ENCODE data around the gene KCNF1. TPM values are rescaled to one million over a fixed set of nuclear protein-coding genes. Genes with fewer than 3 reads are reported as not detected.
A peak's percentile ranks its signal among the peaks of the same experiment; 100 is the strongest.

KCNF1 gene
- total RNA-seq, 1 donor from 2014 or later, result 1.9 TPM

DNA sequence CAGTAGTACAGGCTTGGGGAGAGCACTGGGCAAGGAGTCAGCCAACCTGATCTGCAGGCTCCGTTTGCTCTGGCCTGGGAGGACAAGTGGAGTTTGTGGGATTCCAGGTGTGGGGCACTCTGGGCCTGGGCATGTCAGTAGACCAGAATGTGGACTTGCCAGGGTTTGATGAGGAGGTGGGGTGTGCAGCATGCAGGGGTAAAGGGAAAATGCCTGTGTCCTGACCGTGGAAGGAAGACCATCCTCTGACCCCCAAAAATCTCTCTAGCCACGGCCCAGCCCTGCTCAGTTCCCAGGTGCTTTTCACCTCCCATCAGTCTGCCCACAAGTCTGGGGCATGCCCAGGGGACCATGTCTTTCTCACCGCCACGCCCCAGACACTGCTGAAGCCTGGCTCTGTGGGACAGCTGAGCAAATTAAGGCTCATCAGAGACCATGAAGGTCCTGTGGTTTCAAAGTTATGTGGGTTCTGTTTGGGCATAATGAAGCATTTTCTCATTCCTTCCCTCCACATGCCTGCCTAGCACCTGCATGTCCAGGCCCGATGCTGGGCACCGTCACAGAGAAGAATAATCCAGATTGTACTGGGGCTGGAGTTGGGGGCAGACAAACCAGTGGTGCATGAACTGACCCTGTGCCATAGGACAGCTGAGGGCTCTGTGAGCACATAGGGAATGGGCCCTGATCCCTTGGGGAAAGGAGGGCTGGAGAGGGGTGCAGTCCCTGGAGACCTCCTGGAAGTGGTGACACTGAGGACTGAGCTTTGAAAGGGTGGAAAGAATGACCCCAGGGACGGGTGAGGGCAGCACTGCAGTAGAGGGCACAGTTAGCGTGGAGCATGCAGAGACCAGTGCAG, 6.5 kb upstream of the KCNF1 start:
- DNase-seq, result no peak

DNA sequence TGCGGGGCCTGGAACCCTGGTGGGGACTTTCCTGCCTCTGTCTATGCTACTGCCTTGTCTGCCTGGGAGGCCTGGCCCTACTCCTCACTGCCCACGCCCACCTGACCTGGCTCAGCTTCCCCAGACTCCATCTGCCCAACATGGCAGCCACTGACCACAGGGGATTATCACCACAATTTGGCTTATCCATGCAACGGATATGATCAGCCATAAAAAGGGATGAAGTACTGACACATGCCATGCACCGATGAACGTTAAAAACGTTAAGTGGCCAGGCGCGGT, 5.9 kb upstream of the KCNF1 start:
- DNase-seq, result no peak

DNA sequence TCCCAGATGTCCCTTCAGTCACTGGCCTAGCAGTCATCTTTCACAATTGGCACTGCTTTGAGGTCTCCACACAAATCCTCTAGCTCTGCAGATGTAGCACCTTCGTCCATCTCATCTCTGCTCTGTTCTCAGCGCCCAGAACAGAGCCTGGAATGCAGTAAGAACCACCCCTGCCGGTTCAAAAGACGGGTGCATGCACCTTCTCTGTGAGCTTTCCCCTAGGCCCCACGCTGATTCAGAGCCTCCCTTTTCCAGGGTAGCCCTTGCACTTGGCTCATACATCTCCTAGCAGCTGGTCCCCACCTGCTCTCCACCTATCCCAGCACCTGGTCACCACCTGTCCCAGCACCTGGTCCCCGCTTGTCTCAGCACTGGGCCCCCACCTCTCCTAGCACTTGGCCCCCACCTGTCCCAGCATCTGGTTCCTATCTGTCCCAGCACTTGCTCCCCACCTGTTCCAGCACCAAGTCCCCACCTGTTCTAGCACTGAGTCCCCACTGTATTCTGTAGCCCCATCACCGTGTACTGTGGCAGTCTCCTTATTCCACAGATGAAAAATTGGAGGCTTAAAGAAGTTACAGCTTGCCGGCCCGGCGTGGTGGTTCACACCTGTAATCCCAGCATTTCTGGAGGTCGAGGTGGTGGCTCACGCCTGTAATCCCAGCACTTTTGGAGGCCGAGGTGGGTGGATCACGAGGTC, 4.7 kb upstream of the KCNF1 start:
- DNase-seq, result no peak

DNA sequence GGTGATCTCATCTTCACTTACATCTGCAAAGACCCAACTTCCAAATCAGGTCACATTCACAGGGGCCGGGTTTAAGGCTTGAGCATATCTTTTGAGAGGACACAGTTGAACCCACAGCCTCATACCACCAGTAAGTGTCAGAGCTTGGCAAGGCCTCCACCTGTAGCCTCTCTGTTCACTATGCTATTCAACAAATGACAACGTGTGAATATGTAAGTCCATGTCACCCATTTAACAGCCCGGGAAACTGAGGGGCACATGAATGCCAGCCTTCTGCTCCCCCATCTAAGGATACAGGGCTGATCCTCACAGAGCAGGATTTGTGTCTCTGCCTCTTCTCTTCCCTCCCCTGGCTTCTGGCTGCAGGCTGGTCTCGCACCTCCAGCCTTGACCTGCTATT, 3.5 kb upstream of the KCNF1 start:
- DNase-seq, result no peak

DNA sequence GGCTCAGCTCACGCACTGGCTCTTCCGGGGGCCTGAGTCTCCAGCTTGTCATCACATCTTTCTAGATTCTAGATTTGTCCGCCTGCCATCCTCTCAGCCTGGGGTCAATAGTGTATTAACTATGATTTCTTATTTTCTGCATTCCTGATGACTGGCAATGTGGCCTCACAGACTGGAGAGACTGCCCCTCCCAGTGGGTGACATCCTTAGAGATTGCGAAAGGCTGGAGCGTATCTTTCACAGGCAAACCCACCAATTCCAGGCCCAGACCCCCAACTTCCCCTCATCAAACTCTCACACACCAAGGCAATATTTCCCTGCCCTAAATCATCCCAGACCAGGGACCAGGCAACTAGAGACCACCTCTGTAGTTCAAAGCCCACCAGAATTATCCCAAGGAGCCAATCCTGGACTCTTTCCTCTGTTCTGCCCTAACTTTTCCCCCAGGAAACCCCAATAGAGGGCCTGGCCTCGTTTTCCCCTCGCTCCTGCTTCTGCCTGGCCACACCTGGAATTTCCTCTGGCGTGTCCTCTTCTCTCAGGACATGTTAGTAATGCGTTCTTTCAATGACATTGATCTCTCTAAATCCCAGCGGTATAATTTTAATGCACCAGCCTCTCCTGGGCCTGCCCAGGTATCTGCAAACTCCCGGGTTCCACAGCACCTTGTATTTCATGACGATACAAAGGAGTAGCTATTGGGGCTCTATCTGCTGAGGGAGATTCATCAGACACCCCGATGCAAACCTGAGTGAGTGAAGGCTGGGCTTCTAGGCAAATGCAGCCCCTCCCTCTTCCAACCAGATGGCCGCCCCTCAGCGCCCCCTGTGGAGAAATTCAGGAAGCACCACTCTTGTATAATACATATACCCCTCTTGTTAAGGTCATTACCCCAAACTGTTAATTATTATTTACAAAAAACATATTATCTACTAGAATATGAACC, 2.4 kb upstream of the KCNF1 start:
- peak; percentile 42 for DNase-seq

DNA sequence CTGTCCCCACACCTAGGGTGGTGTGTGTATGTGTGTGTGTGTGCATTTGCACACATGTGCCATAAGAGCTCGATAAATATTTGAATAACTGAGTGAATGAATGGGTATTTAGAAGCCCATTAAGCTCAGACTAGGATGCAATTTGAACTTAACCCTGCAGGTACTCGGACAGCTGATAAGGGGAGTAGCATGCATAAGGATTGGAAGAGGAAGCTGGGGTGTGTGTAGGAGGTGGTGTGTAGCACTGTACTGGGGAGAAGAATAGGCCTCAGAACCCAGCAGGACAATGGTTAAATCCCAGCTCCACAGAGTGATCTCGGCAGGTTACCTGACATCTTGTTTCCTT, 1.8 kb upstream of the KCNF1 start:
- no peak for DNase-seq

DNA sequence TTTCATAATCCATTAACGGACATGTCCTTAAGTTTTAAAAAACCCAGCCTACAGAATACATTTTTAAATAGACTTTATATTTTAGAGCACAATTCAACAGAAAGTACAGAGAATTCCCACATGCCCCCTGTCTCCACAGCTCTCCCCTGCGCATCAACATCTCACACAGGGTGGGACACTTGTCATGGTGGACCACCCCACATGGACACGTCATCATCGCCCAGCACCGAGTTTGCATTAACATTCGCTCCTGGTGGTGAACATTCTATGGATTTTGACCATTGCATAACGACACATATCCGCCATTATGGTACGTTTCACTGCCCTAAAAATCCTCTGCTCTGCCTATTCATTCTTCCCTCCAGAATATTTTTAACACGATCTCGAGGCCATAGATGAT, 1.1 kb upstream of the KCNF1 start:
- no peak for DNase-seq

- no peak for DNase-seq
These were observed 470 bp downstream of the KCNF1 start for GRCh38 chr2:10912076-10912731.

GRCh38 chr2:10912796-10913455, 1.2 kb downstream of the KCNF1 start:
- no peak for DNase-seq

- DNase-seq, result no peak
These were observed 2.0 kb downstream of the KCNF1 start for GRCh38 chr2:10913501-10914271.

- DNase-seq, result no peak
These were observed 2.5 kb downstream of the KCNF1 start for GRCh38 chr2:10914272-10914693.

GRCh38 chr2:10915236-10915635, 3.5 kb downstream of the KCNF1 start:
- DNase-seq, result no peak

DNA sequence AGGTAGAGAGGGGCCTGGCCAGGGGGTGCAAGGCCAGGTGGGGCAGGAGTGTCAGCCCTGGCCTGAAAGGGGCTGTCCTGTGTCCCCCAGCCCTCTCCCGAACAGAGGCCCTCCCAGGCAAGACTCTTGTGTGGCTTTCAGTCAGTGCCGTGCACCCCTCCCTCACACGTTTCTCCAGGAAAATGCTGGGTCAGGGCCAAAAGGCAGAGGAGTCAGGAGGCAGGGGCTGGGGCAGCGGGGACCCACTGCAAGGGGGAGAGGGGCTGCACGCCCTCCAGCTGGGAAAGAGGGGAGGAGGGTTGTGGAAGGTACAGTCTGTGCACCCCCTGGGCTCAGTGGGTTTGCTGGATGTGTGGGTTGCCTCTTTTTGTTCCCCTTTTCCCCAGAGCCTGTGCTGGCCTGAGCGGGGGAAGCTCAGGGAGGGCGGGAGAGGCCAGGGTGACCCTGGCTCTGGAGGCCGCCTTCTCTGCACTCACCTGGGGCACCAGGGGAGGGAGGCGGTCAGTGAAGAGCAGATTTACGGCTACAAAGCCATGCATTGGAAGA, 4.1 kb downstream of the KCNF1 start:
- no peak for DNase-seq

DNA sequence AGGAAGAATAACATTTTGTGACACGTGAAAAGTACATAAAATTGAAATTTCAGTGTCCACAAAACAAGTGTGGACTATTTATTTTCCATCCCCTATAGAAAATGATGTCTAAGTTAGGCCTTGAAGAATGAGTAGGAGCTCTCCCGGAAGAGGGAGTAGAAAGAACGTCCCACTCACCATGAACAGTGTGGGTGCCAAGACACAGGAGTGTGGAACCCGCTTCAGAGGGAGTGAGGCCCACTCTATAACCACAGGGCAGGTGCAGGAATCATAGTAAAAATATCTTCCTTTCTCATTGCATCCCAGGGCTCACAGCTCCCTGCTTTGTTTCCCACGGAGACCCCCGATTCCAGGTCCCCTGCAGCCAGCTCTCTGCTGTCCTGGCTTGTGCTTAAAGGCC, 5.2 kb downstream of the KCNF1 start:
- no peak for DNase-seq

DNA sequence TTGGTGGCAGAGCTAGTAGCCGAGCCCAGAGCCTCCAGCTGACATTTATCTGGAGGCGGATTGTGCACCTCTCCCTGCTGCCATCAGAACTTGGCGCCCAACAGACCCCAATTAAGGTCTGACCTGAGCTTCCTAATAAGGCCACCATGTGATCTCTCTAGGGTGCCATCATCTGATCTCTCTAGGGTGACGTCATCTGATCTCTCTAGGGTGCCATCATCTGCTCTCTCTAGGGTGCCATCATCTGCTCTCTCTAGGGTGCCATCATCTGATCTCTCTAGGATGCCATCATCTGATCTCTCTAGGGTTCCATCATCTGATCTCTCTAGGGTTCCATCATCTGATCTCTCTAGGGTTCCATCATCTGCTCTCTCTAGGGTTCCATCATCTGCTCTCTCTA, 6.2 kb downstream of the KCNF1 start:
- no peak for DNase-seq

DNA sequence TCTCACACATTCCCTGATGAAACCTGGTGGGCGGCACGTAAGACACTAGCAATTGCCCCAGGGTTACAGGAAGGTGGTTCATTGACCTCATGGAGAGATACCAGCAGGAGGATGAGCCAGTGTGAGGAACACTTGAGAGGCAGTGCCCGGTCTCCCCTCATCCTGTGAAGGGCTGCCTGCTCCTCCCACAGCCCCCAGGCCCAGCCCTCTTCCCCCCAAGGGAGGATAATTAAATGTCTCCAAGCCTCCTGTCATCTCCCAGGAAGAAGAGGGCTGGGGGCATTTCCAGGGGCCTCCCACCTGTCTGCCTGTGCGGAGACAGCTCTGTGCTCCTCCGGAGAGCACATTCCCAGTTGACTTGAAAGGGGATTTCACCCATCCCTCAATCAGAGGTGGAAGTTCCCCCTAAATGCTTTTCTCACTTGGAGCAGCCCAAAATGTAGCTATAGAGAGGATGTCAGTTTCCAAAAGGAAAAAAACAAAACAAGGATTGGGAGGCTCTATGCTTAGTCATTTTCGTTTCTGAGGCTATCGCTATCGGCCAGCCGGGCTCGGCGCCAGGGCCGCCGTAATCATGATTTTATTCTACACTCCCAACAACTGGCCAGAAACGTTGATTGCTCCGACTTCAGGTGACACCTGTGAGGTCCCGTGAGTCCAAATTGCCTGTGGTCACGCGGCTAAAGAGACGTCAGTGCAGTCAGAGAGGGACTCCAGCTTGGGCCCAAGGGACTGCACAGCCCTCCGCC, 7.1 kb downstream of the KCNF1 start:
- peak; percentile 31 for DNase-seq

DNA sequence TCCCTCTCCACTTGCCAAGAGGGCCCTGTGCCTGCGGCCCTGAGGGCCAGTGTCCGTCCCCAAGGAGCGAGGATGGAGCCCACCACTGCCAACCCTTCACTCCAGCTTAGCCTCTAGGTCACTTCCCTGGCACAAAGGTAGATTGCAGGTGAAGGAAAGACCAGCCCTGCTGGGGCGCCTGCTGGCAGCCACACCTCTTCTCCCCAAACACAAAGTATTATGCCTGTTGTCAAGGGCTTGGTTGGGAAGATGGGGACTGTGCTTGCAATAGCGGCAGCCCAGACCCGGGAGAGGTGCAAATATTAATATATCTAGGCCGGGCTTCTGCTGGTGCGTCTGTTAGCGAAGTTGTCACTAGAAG, 7.7 kb downstream of the KCNF1 start:
- no peak for DNase-seq

DNA sequence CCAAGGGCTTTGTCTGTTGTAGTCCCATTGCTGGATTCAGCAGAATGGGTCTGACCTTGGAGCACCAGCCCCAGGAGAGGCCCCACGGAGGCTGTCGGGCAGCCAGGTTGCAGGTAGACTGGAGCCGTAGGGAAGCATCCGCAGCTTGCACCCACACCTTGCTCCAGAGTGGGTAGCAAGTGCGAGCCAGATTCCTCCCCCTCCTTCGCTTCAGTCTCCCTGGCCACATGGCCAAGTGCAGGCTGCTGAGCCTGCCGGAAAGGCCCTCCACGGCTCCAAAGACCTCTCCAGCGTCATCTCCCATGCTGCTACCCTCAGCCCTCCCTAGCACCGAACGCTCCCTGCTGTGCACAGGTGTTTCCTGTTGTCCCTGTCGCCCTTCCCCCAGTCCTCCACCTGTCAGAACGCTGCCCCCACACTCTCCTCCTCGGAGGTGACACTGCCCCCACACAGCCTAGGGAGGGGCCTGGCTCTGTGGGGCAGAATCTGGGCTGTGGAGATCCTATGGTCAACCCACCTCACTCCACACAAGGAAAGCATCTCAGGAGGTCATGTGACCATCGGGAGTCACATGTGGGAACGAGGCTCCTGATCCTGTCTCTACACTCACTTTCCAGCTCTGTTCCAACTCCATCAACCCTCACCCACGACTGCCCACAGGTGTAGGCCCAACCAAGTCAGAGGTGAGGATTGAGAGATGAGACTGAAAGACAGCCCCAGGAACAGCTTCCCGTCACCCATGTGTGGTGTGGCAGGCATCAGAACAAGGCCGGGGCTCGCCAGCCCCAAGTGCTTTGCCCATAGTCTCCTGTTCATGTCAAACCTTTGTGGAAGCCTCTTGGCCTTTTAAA, 8.3 kb downstream of the KCNF1 start:
- no peak for DNase-seq

DNA sequence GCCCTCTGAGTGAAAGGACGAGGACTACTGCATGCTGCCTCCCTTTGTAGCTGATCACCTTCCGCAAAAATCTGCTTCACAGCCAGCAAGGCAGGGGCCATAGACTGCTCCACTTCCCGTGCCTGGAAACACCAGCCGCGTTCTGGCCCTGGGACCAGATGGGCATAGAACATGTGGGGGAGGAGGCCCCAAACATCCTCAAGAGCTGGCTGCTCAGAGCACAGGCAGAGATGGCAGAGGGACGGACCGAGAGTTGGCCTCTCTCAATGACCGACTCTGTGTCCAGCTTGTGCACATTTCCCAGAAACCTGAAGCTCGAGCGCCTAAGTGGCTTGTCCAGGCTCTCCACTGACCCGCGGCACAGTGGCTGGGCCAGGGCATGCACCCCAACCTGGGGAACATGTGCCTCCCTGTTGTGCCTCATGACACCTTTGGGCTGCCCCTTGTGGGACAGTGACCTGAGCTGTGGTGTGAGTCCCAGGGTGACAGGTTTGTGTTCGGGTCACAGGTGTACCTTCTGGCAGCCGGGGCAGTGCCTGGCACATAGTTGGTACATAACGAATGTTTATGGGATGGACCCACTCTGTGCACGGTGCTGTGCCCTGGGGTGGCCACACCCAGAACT, 9.1 kb downstream of the KCNF1 start:
- DNase-seq, result no peak

Measured in dermis blood vessel endothelial cell (primary cell).